OCI-LY1 (cell line): ENCODE measurements around the gene N4BP2L2.

Experiments
- H2AFZ ChIP-seq: fragments of 200-600 bp; sonication (generic), shearing (Covaris generic); 2 replicates; pipeline ENCODE4 v1.6.0; 2014; ENCODE audit warnings: antibody characterized with exemption, mild to moderate bottlenecking, low read length
- H3F3A ChIP-seq: fragments of 200-600 bp; sonication (generic), shearing (Covaris generic); 2 replicates; pipeline ENCODE4 v1.6.0; 2014; ENCODE audit warnings: mild to moderate bottlenecking, antibody characterized with exemption, low read length, moderate library complexity; ENCODE audit not compliant: insufficient read depth
- H3K27ac ChIP-seq: fragments of 200-600 bp; sonication (generic); 2 replicates; pipeline ENCODE4 v1.5.1; 2014; ENCODE audit warnings: low read length, mixed run types, mild to moderate bottlenecking, low read depth; ENCODE audit not compliant: poor library complexity, severe bottlenecking
- H3K27me3 ChIP-seq: fragments of 200-600 bp; sonication (generic); 2 replicates; pipeline ENCODE4 v1.6.0; 2014; ENCODE audit warnings: antibody characterized with exemption, mild to moderate bottlenecking, low read length, moderate library complexity; ENCODE audit not compliant: insufficient read depth
- H3K36me3 ChIP-seq: fragments of 200-600 bp; sonication (generic); 2 replicates; pipeline ENCODE4 v1.6.1; 2014; ENCODE audit warnings: mild to moderate bottlenecking, antibody characterized with exemption, low read length, moderate library complexity, mixed read lengths; ENCODE audit not compliant: insufficient read depth
- H3K4me1 ChIP-seq: fragments of 200-600 bp; sonication (generic); 2 replicates; pipeline ENCODE4 v1.5.1; 2014; ENCODE audit warnings: mild to moderate bottlenecking, low read length, moderate library complexity; ENCODE audit not compliant: insufficient read depth, severe bottlenecking
- H3K4me2 ChIP-seq: fragments of 200-600 bp; sonication (generic), shearing (Covaris generic); 2 replicates; pipeline ENCODE4 v1.6.1; 2014; ENCODE audit warnings: low read length
- H3K4me3 ChIP-seq: fragments of 200-600 bp; sonication (generic); 2 replicates; pipeline ENCODE4 v1.5.1; 2014; ENCODE audit warnings: low read length, low read depth, mild to moderate bottlenecking, mixed read lengths; ENCODE audit not compliant: poor library complexity, severe bottlenecking
- H3K79me2 ChIP-seq: fragments of 200-600 bp; shearing (Covaris generic); 2 replicates; pipeline ENCODE4 v1.6.1; 2016; ENCODE audit warnings: mixed run types, low read length, mixed read lengths; ENCODE audit not compliant: insufficient read depth
- H3K9ac ChIP-seq: fragments of 200-600 bp; sonication (generic), shearing (Covaris generic); 2 replicates; pipeline ENCODE4 v1.6.1; 2014; ENCODE audit warnings: mild to moderate bottlenecking, low read length, mixed read lengths
- H3K9me2 ChIP-seq: fragments of 200-600 bp; sonication (generic), shearing (Covaris generic); 2 replicates; pipeline ENCODE4 v1.6.1; 2014; ENCODE audit warnings: low read depth, mild to moderate bottlenecking, low read length, mixed read lengths
- H3K9me3 ChIP-seq: fragments of 200-600 bp; shearing (Covaris generic); 2 replicates; pipeline ENCODE4 v1.6.1; 2014; ENCODE audit warnings: low read length, mixed read lengths
- H4K20me1 ChIP-seq: fragments of 200-600 bp; sonication (generic), shearing (Covaris generic); 2 replicates; pipeline ENCODE4 v1.6.0; 2016; ENCODE audit warnings: mild to moderate bottlenecking, low read length; ENCODE audit not compliant: insufficient read depth
- CTCF ChIP-seq: fragments of 200-600 bp; sonication (generic), shearing (Covaris generic); IDR thresholded peaks from 2 replicates; pipeline ENCODE4 v1.5.1; 2017; ENCODE audit warnings: mild to moderate bottlenecking, antibody characterized with exemption, low read length, moderate library complexity, mixed read lengths
- EZH2 ChIP-seq: fragments of 200-600 bp; sonication (generic), shearing (Covaris generic); IDR thresholded peaks from 2 replicates; pipeline ENCODE4 v1.8.0; 2017; ENCODE audit warnings: borderline replicate concordance, mixed run types, mild to moderate bottlenecking, antibody characterized with exemption, low read length, moderate library complexity, mixed read lengths

N4BP2L2 gene

DNA sequence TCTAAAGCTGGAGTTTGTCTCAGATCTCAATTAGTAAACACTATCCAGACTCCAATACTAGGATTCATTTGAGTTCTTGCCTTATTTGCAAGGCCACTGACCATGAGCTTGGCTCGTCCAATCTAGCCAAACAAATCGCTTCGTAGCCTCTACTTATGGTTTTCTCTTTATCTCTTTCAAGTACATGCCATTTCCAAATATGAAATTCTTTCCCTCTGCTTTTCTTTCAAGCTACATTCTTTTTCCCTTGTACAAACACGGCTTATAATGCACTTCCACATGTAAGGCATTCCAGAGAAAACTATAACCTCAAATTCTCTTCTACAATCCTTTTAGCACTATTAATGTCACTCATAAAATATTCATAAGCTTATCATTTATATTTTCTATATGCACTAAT lies 99.7 kb downstream of the N4BP2L2 start:
- Histone ChIP-seq H3K9me2 (no peaks in the 10 kb centered on the region), H3K4me2 (no peak overlapping the region), H4K20me1 (no peaks in the 10 kb centered on the region), H3F3A (no peaks in the 10 kb centered on the region), H3K36me3 (no peaks in the 10 kb centered on the region), H3K9ac (no peak overlapping the region), H2AFZ (no peak overlapping the region), H3K4me1 (no peaks in the 10 kb centered on the region), H3K27me3 (no peaks in the 10 kb centered on the region), H3K9me3 (no peaks in the 10 kb centered on the region), H3K4me3 (no peak overlapping the region), H3K79me2 (no peaks in the 10 kb centered on the region), H3K27ac (no peak overlapping the region)
- TF ChIP-seq EZH2 = no peak
- no peak for TF ChIP-seq CTCF

GRCh38 chr13:32432856-32433255 lies 105.7 kb downstream of the N4BP2L2 start:
- Histone ChIP-seq H3K9ac (no peak overlapping the region), H3K27ac (no peak overlapping the region), H2AFZ (no peak overlapping the region), H3K4me2 (no peak overlapping the region), H3K27me3 (no peaks in the 10 kb centered on the region), H3K4me1 (peaks cover 12% of the 10 kb centered on the region), H3K4me3 (no peak overlapping the region), H3K9me2 (no peaks in the 10 kb centered on the region), H3K36me3 (no peaks in the 10 kb centered on the region), H4K20me1 (no peaks in the 10 kb centered on the region), H3F3A (no peaks in the 10 kb centered on the region), H3K79me2 (no peaks in the 10 kb centered on the region), H3K9me3 (no peaks in the 10 kb centered on the region)
- TF ChIP-seq EZH2 (no peak), CTCF (no peak)

- Histone ChIP-seq H3K27ac (no peak overlapping the region), H3K4me3 (no peak overlapping the region), H3K9ac (no peak overlapping the region), H3F3A (no peaks in the 10 kb centered on the region), H3K36me3 (no peaks in the 10 kb centered on the region), H3K4me1 (peaks cover 19% of the 10 kb centered on the region), H4K20me1 (no peaks in the 10 kb centered on the region), H3K9me3 (no peaks in the 10 kb centered on the region), H3K27me3 (no peaks in the 10 kb centered on the region), H2AFZ (no peak overlapping the region), H3K79me2 (no peaks in the 10 kb centered on the region; the same call in 1 of the 2 replicates), H3K4me2 (no peak overlapping the region), H3K9me2 (no peaks in the 10 kb centered on the region)
- TF ChIP-seq CTCF = no peak
- no peak for TF ChIP-seq EZH2
Observed at GRCh38 chr13:32431361-32431760, 107.2 kb downstream of the N4BP2L2 start.
